PFSK-1 (cell line): ENCODE measurements around the gene PCLAF.

ENCODE experiments used
- FOXP2 ChIP-seq: optimal IDR thresholded peaks from 2 replicates; pipeline ENCODE3; 2011; ENCODE audit warnings: borderline replicate concordance, control low read depth, inconsistent platforms; ENCODE audit not compliant: insufficient read depth; ENCODE audit errors: extremely low read length, extremely low read depth
- POLR2AphosphoS5 ChIP-seq: IDR thresholded peaks from 2 replicates; pipeline ENCODE4 v1.6.1; 2012; ENCODE audit warnings: low read depth, mild to moderate bottlenecking, control low read depth, low read length, moderate library complexity
- SIN3A ChIP-seq: IDR thresholded peaks from 2 replicates; pipeline ENCODE4 v1.6.1; 2012; ENCODE audit warnings: mild to moderate bottlenecking, low read length, moderate library complexity, borderline replicate concordance; ENCODE audit not compliant: insufficient read depth
- TAF1 ChIP-seq: IDR thresholded peaks from 2 replicates; pipeline ENCODE4 v1.6.1; 2012; ENCODE audit warnings: low read length, control low read depth, borderline replicate concordance; ENCODE audit not compliant: insufficient read depth
- TF ChIP-seq, protein P1 (sequence below), 2 experiments: IDR thresholded peaks; 2 replicates each; pipeline versions ENCODE4 v1.6.1 to v1.8.0; 2011 to 2012; ENCODE audit warnings: low read depth in 2 of 2, low read length in 2 of 2, control low read depth in 1 of 2, inconsistent platforms in 1 of 2, mild to moderate bottlenecking in 1 of 2, moderate library complexity in 1 of 2; ENCODE audit not compliant: insufficient read depth in 1 of 2

DNA sequence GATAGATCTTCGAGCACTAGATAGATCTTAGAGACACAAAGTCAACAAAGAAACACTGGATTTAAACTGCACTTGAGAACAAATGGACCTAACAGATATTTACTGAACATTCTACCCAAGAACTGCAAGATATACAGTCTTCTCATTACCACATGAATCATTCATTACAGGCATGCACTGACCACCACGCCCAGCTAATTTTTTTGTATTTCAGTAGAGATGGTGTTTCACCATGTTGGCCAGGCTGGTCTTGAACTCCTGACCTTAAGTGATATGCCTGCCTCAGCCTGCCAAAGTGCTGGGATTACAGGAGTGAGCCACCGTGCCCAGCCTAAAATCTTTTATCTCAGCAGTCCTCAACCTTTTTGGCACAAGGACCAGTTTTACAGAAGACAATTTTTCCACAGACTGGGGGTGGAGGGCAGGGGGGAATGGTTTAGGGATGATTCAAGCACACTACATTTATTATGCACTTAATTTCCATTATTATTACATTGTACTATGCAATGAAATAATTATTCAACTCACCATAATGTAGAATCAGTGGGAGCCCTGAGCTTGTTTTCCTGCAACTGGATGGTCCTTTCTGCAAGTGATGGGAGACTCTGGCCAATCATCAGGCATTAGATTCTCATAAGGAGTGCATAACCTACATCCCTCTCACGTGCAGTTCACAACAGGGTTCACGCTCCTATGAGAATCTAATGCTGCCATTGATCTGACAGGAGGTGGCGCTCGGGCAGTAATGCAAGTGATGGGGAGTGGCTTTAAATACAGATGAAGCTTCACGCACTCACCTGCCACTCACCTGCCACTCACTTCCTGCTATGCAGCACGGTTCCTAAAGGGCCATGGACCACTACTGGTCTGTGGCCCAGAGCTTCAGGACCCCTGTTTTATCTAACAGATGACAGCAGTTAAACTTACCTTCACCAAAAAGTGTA is 47.0 kb downstream of the PCLAF start:
- TF ChIP-seq, protein P1, sequence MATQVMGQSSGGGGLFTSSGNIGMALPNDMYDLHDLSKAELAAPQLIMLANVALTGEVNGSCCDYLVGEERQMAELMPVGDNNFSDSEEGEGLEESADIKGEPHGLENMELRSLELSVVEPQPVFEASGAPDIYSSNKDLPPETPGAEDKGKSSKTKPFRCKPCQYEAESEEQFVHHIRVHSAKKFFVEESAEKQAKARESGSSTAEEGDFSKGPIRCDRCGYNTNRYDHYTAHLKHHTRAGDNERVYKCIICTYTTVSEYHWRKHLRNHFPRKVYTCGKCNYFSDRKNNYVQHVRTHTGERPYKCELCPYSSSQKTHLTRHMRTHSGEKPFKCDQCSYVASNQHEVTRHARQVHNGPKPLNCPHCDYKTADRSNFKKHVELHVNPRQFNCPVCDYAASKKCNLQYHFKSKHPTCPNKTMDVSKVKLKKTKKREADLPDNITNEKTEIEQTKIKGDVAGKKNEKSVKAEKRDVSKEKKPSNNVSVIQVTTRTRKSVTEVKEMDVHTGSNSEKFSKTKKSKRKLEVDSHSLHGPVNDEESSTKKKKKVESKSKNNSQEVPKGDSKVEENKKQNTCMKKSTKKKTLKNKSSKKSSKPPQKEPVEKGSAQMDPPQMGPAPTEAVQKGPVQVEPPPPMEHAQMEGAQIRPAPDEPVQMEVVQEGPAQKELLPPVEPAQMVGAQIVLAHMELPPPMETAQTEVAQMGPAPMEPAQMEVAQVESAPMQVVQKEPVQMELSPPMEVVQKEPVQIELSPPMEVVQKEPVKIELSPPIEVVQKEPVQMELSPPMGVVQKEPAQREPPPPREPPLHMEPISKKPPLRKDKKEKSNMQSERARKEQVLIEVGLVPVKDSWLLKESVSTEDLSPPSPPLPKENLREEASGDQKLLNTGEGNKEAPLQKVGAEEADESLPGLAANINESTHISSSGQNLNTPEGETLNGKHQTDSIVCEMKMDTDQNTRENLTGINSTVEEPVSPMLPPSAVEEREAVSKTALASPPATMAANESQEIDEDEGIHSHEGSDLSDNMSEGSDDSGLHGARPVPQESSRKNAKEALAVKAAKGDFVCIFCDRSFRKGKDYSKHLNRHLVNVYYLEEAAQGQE (IDR thresholded peaks at IDR 0.05; ENCODE audit: insufficient read depth in 1 of 2, low read depth in 2 of 2, low read length in 2 of 2): no peak
- TF ChIP-seq POLR2AphosphoS5: no peak
- TF ChIP-seq SIN3A: no peak
- no peak for TF ChIP-seq TAF1
- TF ChIP-seq FOXP2: no peak
